Measurements from ENCODE around the gene ARCN1. TPM values are rescaled to one million over a fixed set of nuclear protein-coding genes. Genes with fewer than 3 reads are reported as not detected.

Gene ARCN1
- total and polyA plus RNA-seq, 9 of the 15 experiments (the other 6 are each of a cell fraction or from before 2014, with no cell fraction given), result 30.0 to 224 (median 76.4) TPM

DNA sequence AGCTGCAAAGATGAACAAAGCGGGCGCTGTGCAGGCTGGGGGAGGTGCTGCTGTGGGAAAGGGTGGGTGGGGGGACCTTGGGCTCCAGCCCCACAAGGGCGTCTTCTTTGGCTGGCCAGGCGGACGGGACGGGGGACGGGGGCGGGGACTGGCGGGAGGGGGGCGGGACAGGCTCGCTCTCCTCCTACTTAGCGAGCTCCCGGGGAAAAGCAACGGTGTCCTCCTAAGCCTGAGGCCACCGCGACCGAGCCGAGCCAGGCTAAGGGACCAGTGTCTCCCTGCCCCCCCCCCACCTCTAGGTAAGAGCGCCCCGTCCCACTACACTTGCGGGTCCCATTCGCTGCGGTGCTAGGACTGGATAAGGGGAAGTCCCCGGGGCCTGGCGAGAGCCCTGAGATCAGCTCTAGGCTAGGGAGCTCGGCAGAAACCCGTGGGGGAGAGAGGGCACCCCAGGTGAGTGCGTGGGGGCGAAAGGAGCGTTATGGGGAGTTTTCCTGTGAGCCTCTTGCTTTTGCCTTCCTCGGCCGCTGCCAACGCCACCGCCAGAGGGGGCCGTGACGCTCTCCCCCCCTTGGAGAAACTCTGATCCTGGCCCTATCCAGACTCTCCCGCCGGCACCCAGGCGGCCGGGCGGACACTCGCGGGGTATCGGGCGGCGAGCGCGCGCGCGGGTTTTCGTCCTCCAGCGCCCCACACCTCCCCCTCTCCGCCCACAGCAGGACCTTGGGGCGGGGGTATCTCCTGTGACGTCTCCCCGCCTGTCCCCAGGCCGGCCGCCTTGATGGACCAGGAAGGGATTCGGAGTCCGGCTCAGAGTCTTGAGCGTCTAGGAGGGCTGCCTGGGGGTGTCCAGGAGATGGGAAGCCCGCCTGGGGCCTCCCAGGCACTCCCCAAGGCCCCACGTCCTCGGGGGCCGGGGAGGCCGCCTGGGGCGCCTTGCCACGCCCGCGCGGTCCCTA lies 35.5 kb downstream of the ARCN1 start, which contains the start of gene PHLDB1 (continued):
- TF ChIP-seq, protein P1, sequence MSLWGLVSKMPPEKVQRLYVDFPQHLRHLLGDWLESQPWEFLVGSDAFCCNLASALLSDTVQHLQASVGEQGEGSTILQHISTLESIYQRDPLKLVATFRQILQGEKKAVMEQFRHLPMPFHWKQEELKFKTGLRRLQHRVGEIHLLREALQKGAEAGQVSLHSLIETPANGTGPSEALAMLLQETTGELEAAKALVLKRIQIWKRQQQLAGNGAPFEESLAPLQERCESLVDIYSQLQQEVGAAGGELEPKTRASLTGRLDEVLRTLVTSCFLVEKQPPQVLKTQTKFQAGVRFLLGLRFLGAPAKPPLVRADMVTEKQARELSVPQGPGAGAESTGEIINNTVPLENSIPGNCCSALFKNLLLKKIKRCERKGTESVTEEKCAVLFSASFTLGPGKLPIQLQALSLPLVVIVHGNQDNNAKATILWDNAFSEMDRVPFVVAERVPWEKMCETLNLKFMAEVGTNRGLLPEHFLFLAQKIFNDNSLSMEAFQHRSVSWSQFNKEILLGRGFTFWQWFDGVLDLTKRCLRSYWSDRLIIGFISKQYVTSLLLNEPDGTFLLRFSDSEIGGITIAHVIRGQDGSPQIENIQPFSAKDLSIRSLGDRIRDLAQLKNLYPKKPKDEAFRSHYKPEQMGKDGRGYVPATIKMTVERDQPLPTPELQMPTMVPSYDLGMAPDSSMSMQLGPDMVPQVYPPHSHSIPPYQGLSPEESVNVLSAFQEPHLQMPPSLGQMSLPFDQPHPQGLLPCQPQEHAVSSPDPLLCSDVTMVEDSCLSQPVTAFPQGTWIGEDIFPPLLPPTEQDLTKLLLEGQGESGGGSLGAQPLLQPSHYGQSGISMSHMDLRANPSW (CRISPR knock-in tag; IDR thresholded peaks at IDR 0.05), result no peak
- TF ChIP-seq, protein P2, sequence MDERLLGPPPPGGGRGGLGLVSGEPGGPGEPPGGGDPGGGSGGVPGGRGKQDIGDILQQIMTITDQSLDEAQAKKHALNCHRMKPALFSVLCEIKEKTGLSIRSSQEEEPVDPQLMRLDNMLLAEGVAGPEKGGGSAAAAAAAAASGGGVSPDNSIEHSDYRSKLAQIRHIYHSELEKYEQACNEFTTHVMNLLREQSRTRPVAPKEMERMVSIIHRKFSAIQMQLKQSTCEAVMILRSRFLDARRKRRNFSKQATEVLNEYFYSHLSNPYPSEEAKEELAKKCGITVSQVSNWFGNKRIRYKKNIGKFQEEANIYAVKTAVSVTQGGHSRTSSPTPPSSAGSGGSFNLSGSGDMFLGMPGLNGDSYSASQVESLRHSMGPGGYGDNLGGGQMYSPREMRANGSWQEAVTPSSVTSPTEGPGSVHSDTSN (CRISPR knock-in tag; IDR thresholded peaks at IDR 0.05; ENCODE audit: low read depth), result no peak
- TF ChIP-seq, protein P2 (tag; conservative IDR thresholded peaks at IDR 0.05; ENCODE audit: low read depth), result no peak
- TF ChIP-seq NCOA4 (IDR thresholded peaks at IDR 0.05; ENCODE audit: partially characterized antibody) (no peak), ZNF77 (CRISPR knock-in tag; IDR thresholded peaks at IDR 0.05) (no peak), POLR2H (tag; IDR thresholded peaks at IDR 0.05; ENCODE audit: low read depth) (no peak), DNMT1 (IDR thresholded peaks at IDR 0.05) (no peak), PRPF4 (IDR thresholded peaks at IDR 0.05; ENCODE audit: insufficient read depth, low read depth, low read length, poor library complexity, severe bottlenecking) (no peak), NR3C1 (CRISPR knock-in tag; IDR thresholded peaks at IDR 0.05) (no peak), PCBP2 (IDR thresholded peaks at IDR 0.05; ENCODE audit: low read depth, low read length, poor library complexity, severe bottlenecking) (no peak), ZC3H4 (CRISPR knock-in tag; IDR thresholded peaks at IDR 0.05; ENCODE audit: borderline replicate concordance) (no peak), NFYB (IDR thresholded peaks at IDR 0.05; ENCODE audit: extremely low read depth, insufficient read length) (no peak), ZNF197 (CRISPR knock-in tag; IDR thresholded peaks at IDR 0.05; ENCODE audit: low read depth) (no peak)
- TF ChIP-seq, protein P3, sequence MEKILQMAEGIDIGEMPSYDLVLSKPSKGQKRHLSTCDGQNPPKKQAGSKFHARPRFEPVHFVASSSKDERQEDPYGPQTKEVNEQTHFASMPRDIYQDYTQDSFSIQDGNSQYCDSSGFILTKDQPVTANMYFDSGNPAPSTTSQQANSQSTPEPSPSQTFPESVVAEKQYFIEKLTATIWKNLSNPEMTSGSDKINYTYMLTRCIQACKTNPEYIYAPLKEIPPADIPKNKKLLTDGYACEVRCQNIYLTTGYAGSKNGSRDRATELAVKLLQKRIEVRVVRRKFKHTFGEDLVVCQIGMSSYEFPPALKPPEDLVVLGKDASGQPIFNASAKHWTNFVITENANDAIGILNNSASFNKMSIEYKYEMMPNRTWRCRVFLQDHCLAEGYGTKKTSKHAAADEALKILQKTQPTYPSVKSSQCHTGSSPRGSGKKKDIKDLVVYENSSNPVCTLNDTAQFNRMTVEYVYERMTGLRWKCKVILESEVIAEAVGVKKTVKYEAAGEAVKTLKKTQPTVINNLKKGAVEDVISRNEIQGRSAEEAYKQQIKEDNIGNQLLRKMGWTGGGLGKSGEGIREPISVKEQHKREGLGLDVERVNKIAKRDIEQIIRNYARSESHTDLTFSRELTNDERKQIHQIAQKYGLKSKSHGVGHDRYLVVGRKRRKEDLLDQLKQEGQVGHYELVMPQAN (IDR thresholded peaks at IDR 0.05; ENCODE audit: borderline replicate concordance), result no peak; the same call in 1 of the 2 replicates

Data from K562 (cell line).